SK-N-SH (cell line): ENCODE data around the gene NOLC1. TPM values are rescaled to one million over a fixed set of nuclear protein-coding genes. Genes with fewer than 3 reads are reported as not detected.

Experiments used
- CTCF ChIA-PET: fragments of 300-600, 350-600 bp; formaldehyde crosslinking; extraction: SDS; loops from one replicate; lab custom pipeline; 2021; lab: Yijun Ruan, JAX
- POLR2A ChIA-PET: fragments of 350-600 bp; sonication (Branson Sonifier 250); formaldehyde crosslinking; extraction: SDS; loops from one replicate; lab custom pipeline; 2020; ENCODE audit warnings: antibody characterized with exemption, inconsistent platforms; lab: Yijun Ruan, JAX
- DNase-seq: peaks from one replicate; pipeline ENCODE4 v3.0.0; 2012
- H2AFZ ChIP-seq: fragments of 200-600 bp; sonication (generic); 2 replicates; pipeline ENCODE4 v1.8.1; 2016; ENCODE audit warnings: antibody characterized with exemption, mild to moderate bottlenecking, low read depth
- H3F3A ChIP-seq: fragments of 200-600 bp; sonication (generic); replicated peaks from 2 replicates; pipeline ENCODE3; 2016; ENCODE audit warnings: antibody characterized with exemption, mild to moderate bottlenecking; ENCODE audit not compliant: insufficient read depth
- H3K27ac ChIP-seq, 2 experiments: fragments of 200-500 bp in 1 of 2; fragments of 200-600 bp in 1 of 2; sonication (Bioruptor generic) in 1 of 2; sonication (generic), shearing (Covaris generic) in 1 of 2; 2 replicates each; pipeline versions ENCODE4 v1.5.1 to v1.6.1; 2014 to 2016; ENCODE audit warnings: low read depth in 2 of 2, inconsistent platforms in 1 of 2, low read length in 1 of 2, mild to moderate bottlenecking in 1 of 2, mixed read lengths in 1 of 2
- H3K27me3 ChIP-seq: fragments of 200-600 bp; sonication (generic), shearing (Covaris generic); 2 replicates; pipeline ENCODE4 v1.6.1; 2016; ENCODE audit warnings: mixed run types; ENCODE audit not compliant: insufficient read depth
- H3K36me3 ChIP-seq, 2 experiments: fragments of 200-500 bp in 1 of 2; fragments of 200-600 bp in 1 of 2; sonication (Bioruptor generic) in 1 of 2; sonication (generic) in 1 of 2; replicated peaks in 1 of 2; 2 replicates each; pipeline versions ENCODE3 to v1.5.1; 2014 to 2016; ENCODE audit warnings: low read length in 1 of 2, mild to moderate bottlenecking in 1 of 2; ENCODE audit not compliant: insufficient read depth in 2 of 2, control insufficient read depth in 1 of 2
- H3K4me1 ChIP-seq, 2 experiments: fragments of 200-500 bp in 1 of 2; fragments of 200-600 bp in 1 of 2; sonication (Bioruptor generic) in 1 of 2; sonication (generic), shearing (Covaris generic) in 1 of 2; 2 replicates each; pipeline versions ENCODE4 v1.5.1 to v1.6.1; 2014 to 2016; ENCODE audit warnings: low read depth in 1 of 2, low read length in 1 of 2, mixed run types in 1 of 2; ENCODE audit not compliant: insufficient read depth in 2 of 2, control insufficient read depth in 1 of 2
- H3K4me2 ChIP-seq: fragments of 200-600 bp; sonication (generic), shearing (Covaris generic); 2 replicates; pipeline ENCODE4 v1.6.1; 2017; ENCODE audit warnings: mixed run types
- H3K4me3 ChIP-seq, 2 experiments: fragments of 200-500 bp in 1 of 2; fragments of 200-600 bp in 1 of 2; sonication (Bioruptor generic) in 1 of 2; sonication (generic), shearing (Covaris generic) in 1 of 2; 2 replicates each; pipeline versions ENCODE4 v1.5.1 to v1.8.1; 2014 to 2016; ENCODE audit warnings: low read depth in 2 of 2, inconsistent platforms in 1 of 2, low read length in 1 of 2, mild to moderate bottlenecking in 1 of 2, mixed read lengths in 1 of 2, moderate library complexity in 1 of 2
- H3K79me2 ChIP-seq: fragments of 200-600 bp; sonication (generic); 2 replicates; pipeline ENCODE4 v1.8.1; 2017; ENCODE audit warnings: mild to moderate bottlenecking; ENCODE audit not compliant: insufficient read depth
- H3K9ac ChIP-seq: fragments of 200-600 bp; sonication (generic); 2 replicates; pipeline ENCODE4 v1.6.1; 2017; ENCODE audit warnings: mixed run types
- H3K9me2 ChIP-seq: fragments of 200-600 bp; sonication (generic); 2 replicates; pipeline ENCODE4 v1.6.1; 2017; ENCODE audit warnings: mixed run types
- H3K9me3 ChIP-seq: fragments of 200-600 bp; sonication (generic); 2 replicates; pipeline ENCODE4 v1.6.1; 2017; ENCODE audit warnings: mixed run types, mild to moderate bottlenecking, moderate library complexity
- H4K20me1 ChIP-seq: fragments of 200-600 bp; sonication (generic); 2 replicates; pipeline ENCODE4 v1.6.1; 2017; ENCODE audit warnings: mild to moderate bottlenecking, mixed run types; ENCODE audit not compliant: insufficient read depth
- CHD2 ChIP-seq: fragments of 150-350 bp; IDR thresholded peaks from 2 replicates; pipeline ENCODE4 v1.6.1; 2018; ENCODE audit warnings: low read length; ENCODE audit not compliant: partially characterized antibody
- EP300 ChIP-seq, 2 experiments: IDR thresholded peaks; 2 replicates each; pipeline versions ENCODE4 v1.4.0 to v1.6.1; 2012; ENCODE audit warnings: borderline replicate concordance in 1 of 2, low read depth in 1 of 2, low read length in 1 of 2
- FOXM1 ChIP-seq: IDR thresholded peaks from 2 replicates; pipeline ENCODE4 v1.4.0; 2012; ENCODE audit warnings: low read depth, mild to moderate bottlenecking
- IRF3 ChIP-seq: fragments of 150-350 bp; IDR thresholded peaks from 2 replicates; pipeline ENCODE4 v1.6.1; 2016; ENCODE audit warnings: mild to moderate bottlenecking, low read depth, low read length
- NFIC ChIP-seq: IDR thresholded peaks from 2 replicates; pipeline ENCODE4 v1.4.0; 2012; ENCODE audit warnings: borderline replicate concordance
- NRF1 ChIP-seq: IDR thresholded peaks from 2 replicates; pipeline ENCODE4 v1.6.1; 2012; ENCODE audit warnings: low read depth, mild to moderate bottlenecking, low read length
- RAD21 ChIP-seq: IDR thresholded peaks from 2 replicates; pipeline ENCODE4 v1.6.1; 2012; ENCODE audit warnings: mild to moderate bottlenecking, low read length
- RFX5 ChIP-seq: IDR thresholded peaks from 2 replicates; pipeline ENCODE4 v1.6.1; 2012; ENCODE audit warnings: mild to moderate bottlenecking, improper control_type of control experiment, low read length
- SIN3A ChIP-seq: IDR thresholded peaks from 2 replicates; pipeline ENCODE4 v1.6.1; 2012; ENCODE audit warnings: low read depth, mild to moderate bottlenecking, low read length, moderate library complexity, borderline replicate concordance
- TAF1 ChIP-seq: IDR thresholded peaks from 2 replicates; pipeline ENCODE4 v1.6.1; 2012; ENCODE audit warnings: low read depth, mild to moderate bottlenecking, low read length, moderate library complexity, borderline replicate concordance
- WGBS: methylation state at CpG from one replicate; pipeline ENCODE4 v1.1.6; 2017; ENCODE audit warnings: low lambda C conversion rate; 5-methylcytosine and 5-hydroxymethylcytosine counted together
- polyA plus RNA-seq, 3 experiments: library from polyadenylated mRNA; depleted of rRNA; stranded (reverse); fragments of >200 nt; gene quantifications; 2 replicates each; pipeline ENCODE4 v1.2.3, GENCODE V29; 2012
- TF ChIP-seq, protein P1 (sequence below): IDR thresholded peaks from 2 replicates; pipeline ENCODE4 v1.4.0; 2012; ENCODE audit warnings: low read depth, borderline replicate concordance
- TF ChIP-seq, protein P2 (sequence below): fragments of 150-350 bp; IDR thresholded peaks from 2 replicates; pipeline ENCODE4 v1.6.1; 2017; ENCODE audit warnings: antibody characterized with exemption, low read length, low read depth, borderline replicate concordance
- TF ChIP-seq, protein P3 (sequence below): fragments of 200-600 bp; sonication (generic); IDR thresholded peaks from 2 replicates; pipeline ENCODE4 v1.6.1; 2017; ENCODE audit warnings: antibody characterized with exemption, mild to moderate bottlenecking, moderate library complexity
- TF ChIP-seq, protein P4 (sequence below): IDR thresholded peaks from 2 replicates; pipeline ENCODE4 v1.4.0; 2012; ENCODE audit warnings: low read depth, borderline replicate concordance

The NOLC1 gene
- polyA plus RNA-seq, 1 of the 3 experiments (the other 2 are of a cell fraction), result 71.8 TPM

DNA sequence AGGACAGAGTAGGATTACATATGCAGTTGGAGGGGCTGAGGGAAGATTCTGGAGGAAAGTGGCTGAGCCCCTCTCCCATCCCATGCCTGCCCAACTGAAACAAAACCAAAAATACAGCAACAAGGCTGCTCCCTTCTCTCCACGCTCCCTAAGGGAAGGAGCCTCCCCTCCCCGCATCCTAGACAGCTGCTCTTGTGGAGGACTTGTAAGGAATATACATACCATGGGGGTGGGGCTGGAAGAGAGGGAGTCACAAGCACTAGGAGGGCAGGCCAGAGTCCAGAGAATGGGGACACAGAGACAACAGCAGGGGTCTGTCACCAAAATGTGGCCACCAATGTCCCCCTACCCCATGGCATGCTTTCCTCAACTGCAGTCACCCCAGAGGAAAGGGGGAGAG lies 45.2 kb upstream of the NOLC1 start:
- Histone ChIP-seq H3F3A (peaks cover 4% of the 10 kb centered on the region), H3K4me2 (no peak overlapping the region), H2AFZ (no peak overlapping the region), H3K27ac (no peak overlapping the region), H3K4me1 (no peaks in the 10 kb centered on the region), H3K36me3 (peaks cover 42 to 59% of the 10 kb centered on the region in 2 experiments), H3K4me3 (no peak overlapping the region), H3K27me3 (no peaks in the 10 kb centered on the region), H3K9ac (no peak overlapping the region), H3K79me2 (peaks cover 10% of the 10 kb centered on the region), H4K20me1 (peaks cover 35% of the 10 kb centered on the region), H3K9me3 (no peaks in the 10 kb centered on the region), H3K9me2 (no peaks in the 10 kb centered on the region)
- ChIA-PET CTCF (no interaction called here), POLR2A (no interaction called here)
- TF ChIP-seq, protein P1, sequence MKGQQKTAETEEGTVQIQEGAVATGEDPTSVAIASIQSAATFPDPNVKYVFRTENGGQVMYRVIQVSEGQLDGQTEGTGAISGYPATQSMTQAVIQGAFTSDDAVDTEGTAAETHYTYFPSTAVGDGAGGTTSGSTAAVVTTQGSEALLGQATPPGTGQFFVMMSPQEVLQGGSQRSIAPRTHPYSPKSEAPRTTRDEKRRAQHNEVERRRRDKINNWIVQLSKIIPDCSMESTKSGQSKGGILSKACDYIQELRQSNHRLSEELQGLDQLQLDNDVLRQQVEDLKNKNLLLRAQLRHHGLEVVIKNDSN, result no peak
- TF ChIP-seq CHD2, result no peak
- TF ChIP-seq TAF1, result no peak
- TF ChIP-seq EP300 (IDR thresholded peaks at IDR 0.05; ENCODE audit: borderline replicate concordance in 1 of 2, low read depth in 1 of 2, low read length in 1 of 2), result no peak
- no peak for TF ChIP-seq RAD21
- TF ChIP-seq, protein P2, sequence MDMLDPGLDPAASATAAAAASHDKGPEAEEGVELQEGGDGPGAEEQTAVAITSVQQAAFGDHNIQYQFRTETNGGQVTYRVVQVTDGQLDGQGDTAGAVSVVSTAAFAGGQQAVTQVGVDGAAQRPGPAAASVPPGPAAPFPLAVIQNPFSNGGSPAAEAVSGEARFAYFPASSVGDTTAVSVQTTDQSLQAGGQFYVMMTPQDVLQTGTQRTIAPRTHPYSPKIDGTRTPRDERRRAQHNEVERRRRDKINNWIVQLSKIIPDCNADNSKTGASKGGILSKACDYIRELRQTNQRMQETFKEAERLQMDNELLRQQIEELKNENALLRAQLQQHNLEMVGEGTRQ, result no peak
- TF ChIP-seq, protein P3, sequence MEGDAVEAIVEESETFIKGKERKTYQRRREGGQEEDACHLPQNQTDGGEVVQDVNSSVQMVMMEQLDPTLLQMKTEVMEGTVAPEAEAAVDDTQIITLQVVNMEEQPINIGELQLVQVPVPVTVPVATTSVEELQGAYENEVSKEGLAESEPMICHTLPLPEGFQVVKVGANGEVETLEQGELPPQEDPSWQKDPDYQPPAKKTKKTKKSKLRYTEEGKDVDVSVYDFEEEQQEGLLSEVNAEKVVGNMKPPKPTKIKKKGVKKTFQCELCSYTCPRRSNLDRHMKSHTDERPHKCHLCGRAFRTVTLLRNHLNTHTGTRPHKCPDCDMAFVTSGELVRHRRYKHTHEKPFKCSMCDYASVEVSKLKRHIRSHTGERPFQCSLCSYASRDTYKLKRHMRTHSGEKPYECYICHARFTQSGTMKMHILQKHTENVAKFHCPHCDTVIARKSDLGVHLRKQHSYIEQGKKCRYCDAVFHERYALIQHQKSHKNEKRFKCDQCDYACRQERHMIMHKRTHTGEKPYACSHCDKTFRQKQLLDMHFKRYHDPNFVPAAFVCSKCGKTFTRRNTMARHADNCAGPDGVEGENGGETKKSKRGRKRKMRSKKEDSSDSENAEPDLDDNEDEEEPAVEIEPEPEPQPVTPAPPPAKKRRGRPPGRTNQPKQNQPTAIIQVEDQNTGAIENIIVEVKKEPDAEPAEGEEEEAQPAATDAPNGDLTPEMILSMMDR, result no peak
- no peak for TF ChIP-seq NFIC
- no peak for TF ChIP-seq SIN3A
- TF ChIP-seq FOXM1, result no peak
- TF ChIP-seq NRF1, result no peak
- TF ChIP-seq RFX5, result no peak
- TF ChIP-seq, protein P4, sequence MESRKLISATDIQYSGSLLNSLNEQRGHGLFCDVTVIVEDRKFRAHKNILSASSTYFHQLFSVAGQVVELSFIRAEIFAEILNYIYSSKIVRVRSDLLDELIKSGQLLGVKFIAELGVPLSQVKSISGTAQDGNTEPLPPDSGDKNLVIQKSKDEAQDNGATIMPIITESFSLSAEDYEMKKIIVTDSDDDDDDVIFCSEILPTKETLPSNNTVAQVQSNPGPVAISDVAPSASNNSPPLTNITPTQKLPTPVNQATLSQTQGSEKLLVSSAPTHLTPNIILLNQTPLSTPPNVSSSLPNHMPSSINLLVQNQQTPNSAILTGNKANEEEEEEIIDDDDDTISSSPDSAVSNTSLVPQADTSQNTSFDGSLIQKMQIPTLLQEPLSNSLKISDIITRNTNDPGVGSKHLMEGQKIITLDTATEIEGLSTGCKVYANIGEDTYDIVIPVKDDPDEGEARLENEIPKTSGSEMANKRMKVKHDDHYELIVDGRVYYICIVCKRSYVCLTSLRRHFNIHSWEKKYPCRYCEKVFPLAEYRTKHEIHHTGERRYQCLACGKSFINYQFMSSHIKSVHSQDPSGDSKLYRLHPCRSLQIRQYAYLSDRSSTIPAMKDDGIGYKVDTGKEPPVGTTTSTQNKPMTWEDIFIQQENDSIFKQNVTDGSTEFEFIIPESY, result no peak
- no peak for TF ChIP-seq IRF3
- 100% methylated on average over 2 of the region's 2 CpGs for WGBS
- no peak for DNase-seq
